CD4-positive, alpha-beta T cell treated with Interleukin-17A for 1 hour (primary cell): ENCODE measurements around the gene PCMT1.

Source experiments
- DNase-seq: peaks from one replicate; pipeline ENCODE4 v3.0.0-alpha.2; 2020

PCMT1 gene

DNA sequence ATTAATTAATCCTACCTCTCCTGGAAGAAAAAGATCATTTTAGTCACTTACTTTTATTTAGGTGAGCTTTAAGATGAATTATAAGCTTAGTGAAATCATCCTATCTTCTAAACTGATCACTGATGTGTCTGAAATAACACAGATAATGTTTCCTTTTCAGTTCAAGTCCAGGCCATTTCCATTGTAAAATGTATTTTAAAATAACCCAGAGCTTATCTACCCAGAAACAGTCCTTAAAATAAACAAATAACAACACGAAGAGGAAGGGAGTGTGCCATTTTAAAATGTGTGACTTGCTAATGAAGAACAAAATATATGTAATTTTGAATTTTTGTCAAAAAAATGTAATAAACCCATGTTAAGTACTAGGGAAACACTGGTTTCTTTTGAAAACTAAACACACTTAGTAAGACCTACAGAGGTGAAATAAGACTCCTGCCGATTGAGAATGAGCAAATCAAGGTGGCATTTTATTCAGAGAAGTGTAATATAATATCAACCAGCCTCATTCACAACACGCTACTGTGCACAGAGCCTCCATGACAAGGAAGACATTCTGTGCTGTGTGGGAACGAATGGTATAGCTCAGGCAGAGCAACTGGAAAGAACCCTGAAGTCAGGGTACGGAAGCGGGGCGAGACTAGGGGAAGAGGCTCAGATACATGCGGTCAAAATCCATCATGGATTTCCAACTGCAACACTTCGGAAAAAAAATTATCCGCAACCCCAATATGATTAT is 106.9 kb downstream of the PCMT1 start:
- no peak for DNase-seq

- no peak for DNase-seq
Observed at GRCh38 chr6:149857541-149857940, 108.0 kb downstream of the PCMT1 start.

DNA sequence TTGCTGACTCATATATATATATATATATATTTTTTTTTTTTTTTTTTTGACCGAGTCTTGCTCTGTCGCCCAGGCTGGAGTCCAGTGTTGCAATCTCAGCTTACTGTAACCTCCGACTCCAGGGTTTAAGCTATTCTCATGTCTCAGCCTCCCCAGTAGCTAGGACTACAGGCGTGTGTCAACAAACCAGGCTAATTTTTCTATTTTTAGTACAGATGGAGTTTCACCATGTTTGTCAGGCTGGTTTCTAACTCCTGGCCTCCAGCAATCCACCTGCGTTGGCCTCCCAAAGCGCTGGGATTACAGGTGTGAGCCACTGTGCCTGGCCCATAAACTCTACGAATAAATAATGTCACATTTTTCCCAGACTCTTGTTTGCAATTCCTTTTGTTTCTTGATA is 109.8 kb downstream of the PCMT1 start:
- no peak for DNase-seq

- DNase-seq, result no peak
Observed at GRCh38 chr6:149859938-149860337, 110.4 kb downstream of the PCMT1 start.

DNA sequence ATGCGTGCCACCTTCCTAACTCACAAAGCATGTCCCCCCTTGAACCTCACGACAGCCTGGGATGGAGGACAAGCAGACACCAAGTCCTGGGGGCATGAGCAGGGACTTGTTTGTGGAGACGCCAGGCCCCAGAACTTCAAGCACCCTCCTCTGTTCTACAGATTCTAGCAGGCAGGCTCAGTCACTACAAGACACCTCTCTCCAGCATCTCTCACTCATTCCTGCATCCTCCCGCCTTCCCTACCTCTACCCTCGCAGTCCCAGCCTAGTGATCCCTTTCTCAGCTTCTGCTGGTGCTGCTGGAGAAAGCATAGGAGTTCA is 110.9 kb downstream of the PCMT1 start:
- no peak for DNase-seq
